ENCODE data around the gene MYZAP. TPM values are rescaled to one million over a fixed set of nuclear protein-coding genes. Genes with fewer than 3 reads are reported as not detected.

Gene MYZAP
- total and polyA plus RNA-seq, 7 donors, result 7.2 to 55.6 (median 39.1) TPM

DNA sequence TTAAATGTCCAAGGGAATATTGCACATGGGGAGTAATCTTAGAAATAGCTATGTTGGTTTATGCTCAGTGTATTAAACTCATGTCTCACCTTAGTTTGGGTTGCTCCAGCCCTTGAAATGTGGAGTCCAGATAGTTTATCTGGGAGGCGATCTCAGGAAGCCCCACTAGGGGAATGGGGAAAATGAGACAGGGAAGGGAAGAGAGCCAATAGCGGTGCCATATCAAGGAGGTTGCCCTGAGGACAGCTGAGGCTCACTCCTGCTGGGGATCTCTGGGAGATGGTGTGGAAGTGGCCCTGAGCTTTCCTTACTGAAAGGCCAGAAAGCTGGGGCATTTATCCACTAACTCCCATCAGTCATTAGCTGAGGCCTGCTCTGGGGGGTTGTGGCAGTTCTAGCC is 71.6 kb downstream of the MYZAP start:
- no peak overlapping the region for H3K4me3 ChIP-seq
- no peaks in the 10 kb centered on the region for H3K36me3 ChIP-seq
- peaks cover 0 to 15% (median 9%) of the 10 kb centered on the region in 4 donors for H3K4me1 ChIP-seq
- TF ChIP-seq, protein P1, sequence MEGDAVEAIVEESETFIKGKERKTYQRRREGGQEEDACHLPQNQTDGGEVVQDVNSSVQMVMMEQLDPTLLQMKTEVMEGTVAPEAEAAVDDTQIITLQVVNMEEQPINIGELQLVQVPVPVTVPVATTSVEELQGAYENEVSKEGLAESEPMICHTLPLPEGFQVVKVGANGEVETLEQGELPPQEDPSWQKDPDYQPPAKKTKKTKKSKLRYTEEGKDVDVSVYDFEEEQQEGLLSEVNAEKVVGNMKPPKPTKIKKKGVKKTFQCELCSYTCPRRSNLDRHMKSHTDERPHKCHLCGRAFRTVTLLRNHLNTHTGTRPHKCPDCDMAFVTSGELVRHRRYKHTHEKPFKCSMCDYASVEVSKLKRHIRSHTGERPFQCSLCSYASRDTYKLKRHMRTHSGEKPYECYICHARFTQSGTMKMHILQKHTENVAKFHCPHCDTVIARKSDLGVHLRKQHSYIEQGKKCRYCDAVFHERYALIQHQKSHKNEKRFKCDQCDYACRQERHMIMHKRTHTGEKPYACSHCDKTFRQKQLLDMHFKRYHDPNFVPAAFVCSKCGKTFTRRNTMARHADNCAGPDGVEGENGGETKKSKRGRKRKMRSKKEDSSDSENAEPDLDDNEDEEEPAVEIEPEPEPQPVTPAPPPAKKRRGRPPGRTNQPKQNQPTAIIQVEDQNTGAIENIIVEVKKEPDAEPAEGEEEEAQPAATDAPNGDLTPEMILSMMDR (IDR thresholded peaks at IDR 0.05), result no peak
- TF ChIP-seq POLR2AphosphoS5 (IDR thresholded peaks at IDR 0.05), result no peak
- TF ChIP-seq POLR2A (IDR thresholded peaks at IDR 0.05), result no peak
- TF ChIP-seq EP300 (IDR thresholded peaks at IDR 0.05), result no peak
- intact Hi-C loops (cut with DNase I), result loop anchor here (10.0 kb wide), 2 partner anchors 72 to 402 kb away; partner anchors contain the start of gene ALDH1A2
- 95 to 98% methylated on average over 2 of the region's 2 CpGs for WGBS, 2 donors
- H3K27ac ChIP-seq, result no peak overlapping the region
- no peaks in the 10 kb centered on the region for H3K9me3 ChIP-seq
- no peak for DNase-seq
- H3K27me3 ChIP-seq, result no peaks in the 10 kb centered on the region

DNA sequence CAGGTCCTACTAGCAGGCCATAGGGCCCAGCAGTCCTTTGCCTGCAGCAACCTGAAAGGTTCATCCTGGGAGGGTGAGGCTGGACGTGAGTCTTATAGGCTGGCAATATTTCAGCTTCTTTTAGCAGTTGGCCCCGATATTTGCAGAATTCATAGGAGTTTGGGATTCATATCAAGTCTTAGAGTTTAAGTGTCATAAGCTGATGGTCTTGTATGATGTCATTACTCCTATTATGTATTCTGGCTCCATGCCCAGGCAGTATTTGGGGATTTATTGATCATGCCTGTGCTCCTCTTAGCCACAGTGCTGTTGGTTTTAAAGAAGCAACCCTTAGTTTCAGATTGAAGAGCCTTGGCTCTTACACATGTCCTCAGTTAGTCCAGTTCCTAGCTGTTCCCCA is 73.5 kb downstream of the MYZAP start:
- TF ChIP-seq EP300 (IDR thresholded peaks at IDR 0.05) (no peak), POLR2AphosphoS5 (IDR thresholded peaks at IDR 0.05) (no peak), POLR2A (IDR thresholded peaks at IDR 0.05) (no peak)
- TF ChIP-seq, protein P1 (IDR thresholded peaks at IDR 0.05), result no peak
- intact Hi-C loops (cut with DNase I), result loop anchor here (10.0 kb wide), 2 partner anchors 70 to 400 kb away; partner anchors contain the start of gene ALDH1A2
- Histone ChIP-seq H3K36me3 (no peaks in the 10 kb centered on the region), H3K27ac (no peak overlapping the region), H3K9me3 (no peaks in the 10 kb centered on the region), H3K27me3 (no peaks in the 10 kb centered on the region), H3K4me1 (peaks cover 0 to 15% (median 9%) of the 10 kb centered on the region in 4 donors), H3K4me3 (no peak overlapping the region)
- DNase-seq, result no peak
- WGBS, 2 donors, result 32 to 70% methylated on average over 2 of the region's 2 CpGs

DNA sequence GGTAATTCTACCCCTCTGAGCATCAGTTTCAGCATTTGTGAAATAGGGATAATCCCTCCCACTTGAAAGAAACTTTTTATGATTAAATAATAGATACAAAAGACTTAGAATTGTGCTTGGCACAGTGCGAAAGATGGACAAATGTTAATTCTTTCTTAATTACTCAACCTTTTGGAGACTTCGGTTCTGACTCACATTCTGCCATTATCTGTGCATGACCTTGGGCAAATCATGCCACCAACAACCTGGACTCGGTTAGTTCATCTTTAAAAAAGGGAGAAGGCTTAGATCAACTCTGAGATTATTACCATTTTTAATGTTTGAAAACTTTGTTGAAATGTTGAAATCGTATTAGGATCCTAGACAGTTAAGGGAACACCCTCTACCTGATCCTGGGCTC is 74.2 kb downstream of the MYZAP start:
- Histone ChIP-seq H3K9me3 (no peaks in the 10 kb centered on the region), H3K36me3 (no peaks in the 10 kb centered on the region), H3K27me3 (no peaks in the 10 kb centered on the region), H3K4me1 (peaks cover 0 to 15% (median 9%) of the 10 kb centered on the region in 4 donors), H3K4me3 (no peak overlapping the region), H3K27ac (peak overlapping the region in 1 of 4 donors; percentile 61)
- 74 to 88% methylated on average over 4 of the region's 4 CpGs for WGBS, 2 donors
- DNase-seq, result no peak
- intact Hi-C loops (cut with DNase I), result loop anchor here (2.0 to 10.0 kb wide), 3 partner anchors 69 to 399 kb away; partner anchors contain the start of gene ALDH1A2
- TF ChIP-seq POLR2A (IDR thresholded peaks at IDR 0.05) (no peak), EP300 (IDR thresholded peaks at IDR 0.05) (no peak), POLR2AphosphoS5 (IDR thresholded peaks at IDR 0.05) (no peak)
- TF ChIP-seq, protein P1 (IDR thresholded peaks at IDR 0.05), result no peak

DNA sequence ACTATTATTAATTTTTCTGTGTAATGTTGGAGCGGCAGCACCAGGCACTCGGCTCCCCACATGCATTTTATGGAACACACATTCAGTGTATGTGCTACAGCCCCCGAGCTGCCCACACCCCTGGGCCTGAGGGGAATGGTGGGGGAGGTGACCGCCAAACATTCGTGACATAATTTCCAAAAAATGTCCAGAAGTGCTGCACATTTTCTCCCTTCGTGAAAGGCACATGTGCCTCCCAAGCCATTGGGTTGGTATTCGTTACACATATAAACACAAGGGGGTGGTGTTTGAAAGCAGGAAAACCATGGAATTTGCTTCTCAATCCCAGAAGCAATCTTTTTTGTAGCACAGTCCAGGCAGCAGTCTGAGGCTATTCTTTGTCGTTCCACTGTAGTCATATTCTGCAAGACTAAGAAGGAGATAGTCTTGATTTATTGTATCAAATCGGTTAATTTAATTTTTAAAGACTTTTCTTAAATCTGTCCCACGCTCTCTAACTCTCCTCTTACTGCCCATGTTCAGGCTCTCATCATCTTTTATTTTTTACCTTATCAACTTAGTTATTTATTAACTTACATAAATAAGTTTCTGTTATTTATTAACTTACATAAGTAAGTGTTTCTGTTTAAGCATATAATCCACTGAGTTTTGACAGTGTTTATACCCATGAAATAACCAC is 75.6 kb downstream of the MYZAP start:
- 14 to 55% methylated on average over 10 of the region's 10 CpGs for WGBS, 2 donors
- no peaks in the 10 kb centered on the region for H3K36me3 ChIP-seq
- no peak for DNase-seq
- H3K27me3 ChIP-seq, result no peaks in the 10 kb centered on the region
- intact Hi-C loops (cut with DNase I), result loop anchor here (2.0 to 10.0 kb wide), 3 partner anchors 67 to 397 kb away; partner anchors contain the start of gene ALDH1A2
- H3K9me3 ChIP-seq, result no peaks in the 10 kb centered on the region
- H3K4me1 ChIP-seq, result peaks cover 0 to 15% (median 9%) of the 10 kb centered on the region in 4 donors
- H3K27ac ChIP-seq, result peak overlapping the region in 2 of 4 donors; percentile 38 to 61
- no peak overlapping the region for H3K4me3 ChIP-seq
- no peak for TF ChIP-seq POLR2A (IDR thresholded peaks at IDR 0.05)
- TF ChIP-seq POLR2AphosphoS5 (IDR thresholded peaks at IDR 0.05), result no peak
- TF ChIP-seq, protein P1 (IDR thresholded peaks at IDR 0.05), result peak in 2 of 4 experiments; percentile 15 to 48

All from sigmoid colon (tissue), 7 donors.